Measurements from ENCODE around the gene COPS3. TPM values are rescaled to one million over a fixed set of nuclear protein-coding genes. Genes with fewer than 3 reads are reported as not detected.
A peak's percentile ranks its signal among the peaks of the same experiment; 100 is the strongest.

COPS3 gene
- total RNA-seq, 2 donors from 2014 or later, result 52.6 to 79.6 TPM

DNA sequence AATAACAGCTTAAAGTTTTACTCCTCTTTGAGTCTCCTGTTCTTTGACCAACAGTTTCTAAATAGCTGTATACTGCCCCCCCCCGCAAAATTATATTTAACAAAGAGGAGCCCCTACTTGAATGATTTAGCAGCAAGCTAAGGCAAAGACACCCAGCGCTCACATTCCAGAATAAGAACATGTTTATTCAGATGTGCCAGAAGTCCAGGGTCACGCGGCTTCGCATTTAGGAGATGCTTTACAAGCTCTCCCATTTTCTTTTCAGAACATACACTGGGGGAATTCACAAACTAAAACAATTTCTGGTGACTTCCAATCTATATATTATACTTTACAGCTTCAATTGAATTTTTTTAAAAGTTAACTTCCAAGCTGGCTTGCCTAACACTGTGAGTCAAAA lies 80.2 kb downstream of the COPS3 start:
- intact Hi-C loops (cut with DNase I), result no loop called here
- Histone ChIP-seq H3K9me3 (no peaks in the 10 kb centered on the region), H3K4me3 (no peak overlapping the region), H3K36me3 (no peaks in the 10 kb centered on the region), H3K27me3 (replicated peaks; ENCODE audit: insufficient read depth) (no peaks in the 10 kb centered on the region), H3K4me1 (replicated peaks) (peaks cover 19% of the 10 kb centered on the region), H3K27ac (peak overlapping the region; percentile 41 to 68)
- TF ChIP-seq, protein P1, sequence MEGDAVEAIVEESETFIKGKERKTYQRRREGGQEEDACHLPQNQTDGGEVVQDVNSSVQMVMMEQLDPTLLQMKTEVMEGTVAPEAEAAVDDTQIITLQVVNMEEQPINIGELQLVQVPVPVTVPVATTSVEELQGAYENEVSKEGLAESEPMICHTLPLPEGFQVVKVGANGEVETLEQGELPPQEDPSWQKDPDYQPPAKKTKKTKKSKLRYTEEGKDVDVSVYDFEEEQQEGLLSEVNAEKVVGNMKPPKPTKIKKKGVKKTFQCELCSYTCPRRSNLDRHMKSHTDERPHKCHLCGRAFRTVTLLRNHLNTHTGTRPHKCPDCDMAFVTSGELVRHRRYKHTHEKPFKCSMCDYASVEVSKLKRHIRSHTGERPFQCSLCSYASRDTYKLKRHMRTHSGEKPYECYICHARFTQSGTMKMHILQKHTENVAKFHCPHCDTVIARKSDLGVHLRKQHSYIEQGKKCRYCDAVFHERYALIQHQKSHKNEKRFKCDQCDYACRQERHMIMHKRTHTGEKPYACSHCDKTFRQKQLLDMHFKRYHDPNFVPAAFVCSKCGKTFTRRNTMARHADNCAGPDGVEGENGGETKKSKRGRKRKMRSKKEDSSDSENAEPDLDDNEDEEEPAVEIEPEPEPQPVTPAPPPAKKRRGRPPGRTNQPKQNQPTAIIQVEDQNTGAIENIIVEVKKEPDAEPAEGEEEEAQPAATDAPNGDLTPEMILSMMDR (IDR thresholded peaks at IDR 0.05), result no peak
- TF ChIP-seq POLR2AphosphoS5 (IDR thresholded peaks at IDR 0.05) (peak; percentile 14), POLR2A (IDR thresholded peaks at IDR 0.05) (no peak)
- DNase-seq (ENCODE audit: low spot score), result no peak
- WGBS, result 49% methylated on average over 5 of the region's 5 CpGs

DNA sequence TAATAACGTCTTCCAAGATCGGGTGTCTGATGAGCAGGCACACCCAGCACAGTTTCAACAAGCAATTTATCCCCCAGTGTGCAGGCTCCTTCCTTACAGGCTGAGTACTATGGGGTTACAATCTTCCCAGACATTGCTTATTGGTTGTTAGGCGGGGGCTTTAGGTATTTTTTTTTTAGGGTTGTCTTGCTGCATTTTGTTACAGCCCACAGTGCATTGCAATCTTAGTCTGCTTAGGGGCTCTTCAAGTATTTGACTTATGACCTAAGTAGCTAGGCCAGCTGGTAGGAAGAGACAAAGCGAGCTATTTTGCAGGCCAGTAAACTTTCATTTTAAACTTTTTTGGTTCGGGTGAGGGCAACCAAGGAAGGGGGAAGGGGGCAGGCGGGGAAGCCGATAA lies 80.7 kb downstream of the COPS3 start:
- no peaks in the 10 kb centered on the region for H3K36me3 ChIP-seq
- no peak for TF ChIP-seq POLR2A (IDR thresholded peaks at IDR 0.05)
- TF ChIP-seq, protein P1 (IDR thresholded peaks at IDR 0.05), result no peak
- TF ChIP-seq POLR2AphosphoS5 (IDR thresholded peaks at IDR 0.05), result no peak
- H3K27ac ChIP-seq, result peak overlapping the region; percentile 41 to 68
- H3K27me3 ChIP-seq (replicated peaks; ENCODE audit: insufficient read depth), result no peaks in the 10 kb centered on the region
- H3K9me3 ChIP-seq, result no peaks in the 10 kb centered on the region
- H3K4me1 ChIP-seq (replicated peaks), result peaks cover 19% of the 10 kb centered on the region
- intact Hi-C loops (cut with DNase I), result no loop called here
- no peak for DNase-seq (ENCODE audit: low spot score)
- no peak overlapping the region for H3K4me3 ChIP-seq
- WGBS, result 31% methylated on average over 7 of the region's 7 CpGs

DNA sequence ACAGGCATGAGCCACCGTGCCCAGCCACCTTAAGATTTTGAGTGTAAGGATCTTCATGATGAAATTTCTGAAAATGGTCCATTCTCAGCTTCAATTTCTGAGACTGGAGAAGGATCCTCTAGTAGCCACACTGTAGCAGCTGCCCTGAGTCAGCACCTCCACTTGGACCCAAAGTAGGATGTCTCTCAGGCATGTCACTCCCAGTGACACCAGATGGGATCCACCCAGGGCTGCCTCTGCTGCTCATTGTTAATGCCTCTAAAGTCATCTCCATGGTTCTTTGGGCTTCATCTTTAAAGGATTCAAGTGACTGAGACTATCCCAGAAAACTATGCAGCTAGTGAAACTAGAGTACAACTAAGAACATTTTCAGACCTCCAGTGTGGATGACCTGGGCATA lies 82.8 kb downstream of the COPS3 start:
- DNase-seq (ENCODE audit: low spot score), result no peak
- intact Hi-C loops (cut with DNase I), result no loop called here
- Histone ChIP-seq H3K27ac (no peak overlapping the region), H3K4me3 (no peak overlapping the region), H3K4me1 (replicated peaks) (peaks cover 5% of the 10 kb centered on the region), H3K27me3 (replicated peaks; ENCODE audit: insufficient read depth) (no peaks in the 10 kb centered on the region), H3K36me3 (no peaks in the 10 kb centered on the region), H3K9me3 (no peaks in the 10 kb centered on the region)
- TF ChIP-seq POLR2AphosphoS5 (IDR thresholded peaks at IDR 0.05) (no peak), POLR2A (IDR thresholded peaks at IDR 0.05) (no peak)
- TF ChIP-seq, protein P1 (IDR thresholded peaks at IDR 0.05), result no peak
- 100% methylated on average over 1 of the region's 1 CpG for WGBS

DNA sequence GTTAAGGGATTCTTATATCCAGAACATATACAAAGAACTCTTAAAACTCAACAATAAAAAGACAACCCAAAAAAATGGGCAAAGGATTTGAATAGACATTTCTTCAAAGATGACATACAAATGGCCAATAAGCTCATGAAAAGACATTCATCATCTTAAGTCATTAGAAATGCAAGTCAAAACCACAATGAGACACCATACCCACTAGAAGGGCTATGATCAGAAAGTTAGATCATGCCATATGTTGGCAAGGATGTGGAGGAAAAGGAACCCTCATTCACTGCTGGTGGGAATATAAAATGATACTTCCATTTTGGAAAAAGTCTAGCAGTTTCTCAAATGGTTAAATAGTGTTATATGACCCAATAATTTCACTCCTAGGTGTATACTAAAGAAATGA lies 84.3 kb downstream of the COPS3 start:
- Histone ChIP-seq H3K4me3 (no peak overlapping the region), H3K4me1 (replicated peaks) (peaks cover 5% of the 10 kb centered on the region), H3K36me3 (no peaks in the 10 kb centered on the region), H3K27ac (no peak overlapping the region), H3K9me3 (no peaks in the 10 kb centered on the region), H3K27me3 (replicated peaks; ENCODE audit: insufficient read depth) (no peaks in the 10 kb centered on the region)
- TF ChIP-seq, protein P1 (IDR thresholded peaks at IDR 0.05), result no peak
- TF ChIP-seq POLR2AphosphoS5 (IDR thresholded peaks at IDR 0.05) (no peak), POLR2A (IDR thresholded peaks at IDR 0.05) (no peak)
- intact Hi-C loops (cut with DNase I), result no loop called here
- DNase-seq (ENCODE audit: low spot score), result no peak

Other genes starting within 250 kb of the COPS3 start
- gene MPRIP, start 238.8 kb downstream of the COPS3 start, total RNA-seq, result 100 to 1,000 TPM in 1 of 2 donors, 10 to 100 TPM in 1; 84.3 to 258 TPM
- gene PLD6, start 74.9 kb downstream of the COPS3 start, total RNA-seq, result 10 to 100 TPM in 1 of 2 donors, 1 to 10 TPM in 1; 9.5 to 26.4 TPM
- gene FLCN, start 44.1 kb downstream of the COPS3 start, total RNA-seq, result 100 to 1,000 TPM in 1 of 2 donors, 10 to 100 TPM in 1; 43.8 to 125 TPM
- gene NT5M, start 22.1 kb upstream of the COPS3 start, total RNA-seq, result 10 to 100 TPM in 1 of 2 donors, 1 to 10 TPM in 1; 7.6 to 35.2 TPM
- gene MED9, start 195.8 kb upstream of the COPS3 start, total RNA-seq, result 10 to 100 TPM; 27.8 to 31.7 TPM
- gene RASD1, start 215.1 kb upstream of the COPS3 start, total RNA-seq, result 100 to 1,000 TPM; 124 to 175 TPM